CD4-positive, alpha-beta T cell (primary cell): ENCODE data around the gene ACAP1. TPM values are rescaled to one million over a fixed set of nuclear protein-coding genes. Genes with fewer than 3 reads are reported as not detected.
A peak's percentile ranks its signal among the peaks of the same experiment; 100 is the strongest.

ENCODE experiments used
- ATAC-seq: fragments of 200-7000 bp; cut with Tn5 transposase; one replicate; pipeline ENCODE4 v1.10.0; 2022; ENCODE audit warnings: mild to moderate bottlenecking; ENCODE audit not compliant: poor library complexity
- CTCF ChIA-PET: fragments of 350-600 bp; sonication (Branson Sonifier 250); formaldehyde crosslinking; loops from one replicate; lab custom pipeline; 2021; ENCODE audit warnings: antibody characterized with exemption, inconsistent platforms; lab: Charles Lee
- POLR2A ChIA-PET: fragments of 350-600 bp; sonication (Branson Sonifier 250); formaldehyde crosslinking; loops from one replicate; lab custom pipeline; 2021; ENCODE audit warnings: antibody characterized with exemption, inconsistent platforms; lab: Charles Lee
- DNase-seq, 14 experiments: peaks; one replicate each; pipeline ENCODE4 v3.0.0-alpha.2; 2013 to 2020; ENCODE audit warnings: mixed read lengths in 2 of 14
- H3K27ac ChIP-seq, 2 donors: one replicate each; pipeline versions ENCODE4 v1.5.1 to v1.7.0; 2013; ENCODE audit warnings: low read length in 2 of 2, low read depth in 1 of 2, mild to moderate bottlenecking in 1 of 2
- H3K27me3 ChIP-seq, 2 experiments: 1 replicate in 1 of 2; 2 replicates in 1 of 2; pipeline versions ENCODE4 v1.6.1 to v1.7.0; 2013; ENCODE audit warnings: low read length in 2 of 2, control low read depth in 1 of 2, mild to moderate bottlenecking in 1 of 2, moderate library complexity in 1 of 2; ENCODE audit not compliant: insufficient read depth in 2 of 2, control insufficient read depth in 1 of 2
- H3K36me3 ChIP-seq: one replicate; pipeline ENCODE4 v1.6.1; 2013; ENCODE audit warnings: low read length, control low read depth; ENCODE audit not compliant: insufficient read depth
- H3K4me1 ChIP-seq: one replicate; pipeline ENCODE4 v1.6.1; 2013; ENCODE audit warnings: low read length, control low read depth; ENCODE audit not compliant: insufficient read depth
- H3K4me3 ChIP-seq: one replicate; pipeline ENCODE4 v1.5.1; 2013; ENCODE audit warnings: mild to moderate bottlenecking, low read length, moderate library complexity
- H3K9me3 ChIP-seq, 2 experiments: 1 replicate in 1 of 2; 2 replicates in 1 of 2; pipeline versions ENCODE4 v1.6.1 to v1.7.0; 2013; ENCODE audit warnings: low read length in 2 of 2, mild to moderate bottlenecking in 2 of 2, control low read depth in 1 of 2, moderate library complexity in 1 of 2; ENCODE audit not compliant: control insufficient read depth in 1 of 2, insufficient read depth in 1 of 2
- H3K27ac Mint-ChIP-seq: one replicate; pipeline ENCODE4 v1.8.0; 2020; ENCODE audit warnings: mixed read lengths
- H3K27me3 Mint-ChIP-seq: one replicate; pipeline ENCODE4 v1.8.0; 2021; ENCODE audit warnings: mixed read lengths
- H3K36me3 Mint-ChIP-seq: one replicate; pipeline ENCODE4 v1.8.0; 2021; ENCODE audit warnings: low read depth, mixed read lengths
- H3K4me1 Mint-ChIP-seq: one replicate; pipeline ENCODE4 v1.8.0; 2021; ENCODE audit warnings: low read depth, mixed read lengths
- H3K4me3 Mint-ChIP-seq: one replicate; pipeline ENCODE4 v1.8.0; 2020; ENCODE audit warnings: mild to moderate bottlenecking, mixed read lengths
- H3K9me3 Mint-ChIP-seq: one replicate; pipeline ENCODE4 v1.8.0; 2020; ENCODE audit warnings: mixed read lengths
- CTCF ChIP-seq: fragments of 200-600 bp; IDR thresholded peaks from one replicate; pipeline ENCODE4 v1.8.0; 2022; ENCODE audit warnings: antibody characterized with exemption, mild to moderate bottlenecking
- intact Hi-C, 2 experiments: fragments of 100-400 bp; cut with DNase I in 1 of 2; cut with micrococcal nuclease in 1 of 2; formaldehyde crosslinking; loops; one replicate each; pipeline versions ENCODE4 v1.15.1 to v1.9.0; 2023 to 2025; cut with DNase I, micrococcal nuclease
- total RNA-seq, 174 experiments: library from RNA in 2 of 174; stranded (reverse) in 2 of 174; gene quantifications; one replicate each; pipeline ENCODE4 v1.2.3 and lab custom pipeline; 2021 to 2026

The ACAP1 gene
- total RNA-seq, 2 experiments from 2014 or later = 565 to 575 TPM

DNA sequence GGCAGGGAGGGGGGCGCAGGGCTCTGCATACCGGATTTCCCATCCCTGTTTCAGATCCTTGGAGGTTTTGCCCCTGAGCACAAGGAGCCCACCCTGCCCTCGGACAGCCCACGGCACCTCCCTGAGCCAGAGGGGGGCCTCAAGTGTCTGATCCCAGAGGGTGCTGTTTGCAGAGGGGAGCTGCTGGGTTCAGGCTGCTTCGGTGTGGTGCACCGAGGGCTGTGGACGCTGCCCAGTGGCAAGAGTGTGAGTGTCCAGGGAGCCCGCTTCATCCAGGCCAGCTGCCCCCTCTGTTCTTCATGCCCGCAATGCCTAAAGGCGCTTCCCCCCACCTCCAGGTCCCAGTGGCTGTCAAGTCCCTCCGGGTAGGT, 47.0 kb downstream of the ACAP1 start:
- Histone ChIP-seq H3K9me3 (peaks cover 0 to 4% of the 10 kb centered on the region in 2 experiments), H3K36me3 (peaks cover 11% of the 10 kb centered on the region), H3K4me3 (peak overlapping the region; percentile 64), H3K4me1 (peaks cover 28% of the 10 kb centered on the region), H3K27ac (peak overlapping the region; percentile 15 to 74), H3K27me3 (peaks cover 21 to 22% of the 10 kb centered on the region in 2 experiments)
- CTCF ChIA-PET = interaction anchor here (1.3 to 1.8 kb wide), 3 partner anchors 11 to 54 kb away, joined by 4 to 8 read pairs (median 8); partner anchors contain the start of gene PLSCR3
- intact Hi-C loops = loop anchor here in 1 of 2 experiments (10.0 kb wide), 1 partner anchor 51 kb away; the partner anchor contains the start of genes FGF11 and TMEM102
- peaks cover 10% of the 10 kb centered on the region for H3K4me1 Mint-ChIP-seq
- DNase-seq (no peak), ATAC-seq (no peak)
- H3K9me3 Mint-ChIP-seq = no peaks in the 10 kb centered on the region
- POLR2A ChIA-PET = interaction anchor here (0.6 to 3.9 kb wide), 19 partner anchors 10 to 773 kb away, joined by 3 to 37 read pairs (median 7); partner anchors contain the start of genes ACADVL, ACAP1, DLG4 and NEURL4
- peaks cover 27% of the 10 kb centered on the region for H3K36me3 Mint-ChIP-seq
- H3K4me3 Mint-ChIP-seq = peak overlapping the region; percentile 42
- TF ChIP-seq CTCF = no peak
- H3K27ac Mint-ChIP-seq = peak overlapping the region; percentile 91
- peaks cover 41% of the 10 kb centered on the region for H3K27me3 Mint-ChIP-seq

DNA sequence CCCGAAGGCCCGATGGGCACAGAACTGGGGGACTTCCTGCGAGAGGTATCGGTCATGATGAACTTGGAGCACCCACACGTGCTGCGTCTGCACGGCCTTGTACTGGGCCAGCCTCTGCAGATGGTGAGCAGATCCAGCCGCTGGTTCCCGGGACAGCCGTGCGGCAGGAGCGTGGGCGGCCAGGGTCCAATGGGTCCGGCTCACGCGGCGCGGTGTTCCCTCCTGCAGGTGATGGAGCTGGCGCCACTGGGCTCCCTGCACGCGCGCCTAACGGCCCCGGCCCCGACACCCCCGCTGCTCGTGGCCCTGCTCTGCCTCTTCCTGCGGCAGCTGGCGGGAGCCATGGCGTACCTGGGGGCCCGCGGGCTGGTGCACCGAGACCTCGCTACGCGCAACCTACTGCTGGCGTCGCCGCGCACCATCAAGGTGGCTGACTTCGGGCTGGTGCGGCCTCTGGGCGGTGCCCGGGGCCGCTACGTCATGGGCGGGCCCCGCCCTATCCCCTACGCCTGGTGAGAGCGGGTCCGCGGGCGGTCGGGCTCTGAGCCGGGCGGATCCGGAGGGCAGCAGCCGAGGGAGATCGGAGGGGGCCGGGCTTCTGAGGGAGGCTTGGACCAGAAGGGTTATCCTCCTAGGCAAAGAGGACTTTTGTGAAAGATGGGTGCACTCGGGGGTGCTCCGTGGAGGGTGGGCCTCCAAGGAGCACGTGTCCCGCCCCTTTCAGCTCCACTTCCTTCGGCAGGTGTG, 47.6 kb downstream of the ACAP1 start:
- ATAC-seq (peak; percentile 94), DNase-seq (peak; percentile 63 to 93 (median 77))
- peaks cover 41% of the 10 kb centered on the region for H3K27me3 Mint-ChIP-seq
- intact Hi-C loops = loop anchor here (1.0 to 10.0 kb wide), 2 partner anchors 10 to 51 kb away; partner anchors contain the start of genes FGF11 (in 1 of the 2), PLSCR3 (in 1 of the 2) and TMEM102 (in 1 of the 2)
- H3K9me3 ChIP-seq = peaks cover 0 to 3% of the 10 kb centered on the region in 2 experiments
- ChIA-PET CTCF (interaction anchor here (0.6 to 1.8 kb wide), 7 partner anchors 10 to 53 kb away, joined by 3 to 9 read pairs (median 6); partner anchors contain the start of genes PLSCR3 and TMEM256), POLR2A (interaction anchor here (0.5 to 3.9 kb wide), 28 partner anchors 10 to 773 kb away, joined by 3 to 37 read pairs (median 4); partner anchors contain the start of genes ACADVL, ACAP1, DLG4 and NEURL4)
- peak overlapping the region; percentile 87 for H3K4me3 Mint-ChIP-seq
- H3K4me1 Mint-ChIP-seq = peaks cover 10% of the 10 kb centered on the region
- H3K4me1 ChIP-seq = peaks cover 28% of the 10 kb centered on the region
- no peak for TF ChIP-seq CTCF
- H3K4me3 ChIP-seq = peak overlapping the region; percentile 64
- peak overlapping the region; percentile 91 for H3K27ac Mint-ChIP-seq
- H3K36me3 Mint-ChIP-seq = peaks cover 30% of the 10 kb centered on the region
- peaks cover 17% of the 10 kb centered on the region for H3K36me3 ChIP-seq
- H3K27me3 ChIP-seq = peaks cover 21 to 22% of the 10 kb centered on the region in 2 experiments
- peak overlapping the region; percentile 74 to 77 for H3K27ac ChIP-seq
- H3K9me3 Mint-ChIP-seq = no peaks in the 10 kb centered on the region

DNA sequence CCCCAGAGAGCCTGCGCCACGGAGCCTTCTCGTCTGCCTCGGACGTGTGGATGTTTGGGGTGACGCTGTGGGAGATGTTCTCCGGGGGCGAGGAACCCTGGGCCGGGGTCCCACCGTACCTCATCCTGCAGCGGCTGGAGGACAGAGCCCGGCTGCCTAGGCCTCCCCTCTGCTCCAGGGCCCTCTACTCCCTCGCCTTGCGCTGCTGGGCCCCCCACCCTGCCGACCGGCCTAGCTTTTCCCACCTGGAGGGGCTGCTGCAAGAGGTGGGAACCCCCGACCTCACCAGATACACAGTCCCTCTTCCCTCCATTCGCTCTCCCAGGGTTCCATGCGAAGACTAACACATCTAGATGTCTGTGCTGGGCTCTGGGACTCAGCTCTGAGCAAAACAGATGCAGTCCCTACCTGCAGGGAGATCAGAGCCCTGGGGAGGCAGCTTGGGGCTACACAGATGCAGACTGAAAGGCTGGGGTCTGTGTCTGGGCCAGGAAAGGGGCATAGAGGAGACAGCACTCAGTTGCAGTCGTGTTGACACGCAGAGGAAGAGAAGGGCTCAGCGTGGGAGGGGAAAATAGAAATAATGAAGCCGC, 48.3 kb downstream of the ACAP1 start:
- H3K4me3 ChIP-seq = peak overlapping the region; percentile 64
- H3K27me3 ChIP-seq = peaks cover 21 to 22% of the 10 kb centered on the region in 2 experiments
- Mint-ChIP-seq H3K36me3 (peaks cover 36% of the 10 kb centered on the region), H3K27ac (peak overlapping the region; percentile 91), H3K4me3 (peak overlapping the region; percentile 87), H3K27me3 (peaks cover 34% of the 10 kb centered on the region), H3K4me1 (peaks cover 10% of the 10 kb centered on the region), H3K9me3 (no peaks in the 10 kb centered on the region)
- H3K9me3 ChIP-seq = no peaks in the 10 kb centered on the region
- no peak for TF ChIP-seq CTCF
- H3K36me3 ChIP-seq = peaks cover 24% of the 10 kb centered on the region
- peak overlapping the region; percentile 74 to 77 for H3K27ac ChIP-seq
- ATAC-seq (no peak), DNase-seq (peak in 2 of 14 experiments; percentile 8 to 36)
- intact Hi-C loops = loop anchor here (1.0 to 10.0 kb wide), 2 partner anchors 10 to 50 kb away; partner anchors contain the start of genes FGF11 (in 1 of the 2), PLSCR3 (in 1 of the 2) and TMEM102 (in 1 of the 2)
- peaks cover 28% of the 10 kb centered on the region for H3K4me1 ChIP-seq
- ChIA-PET CTCF (interaction anchor here (1.0 to 1.8 kb wide), 6 partner anchors 9 to 52 kb away, joined by 4 to 9 read pairs (median 7); partner anchors contain the start of genes PLSCR3 and TMEM256), POLR2A (interaction anchor here (0.5 to 3.9 kb wide), 25 partner anchors 9 to 772 kb away, joined by 3 to 37 read pairs (median 4); partner anchors contain the start of genes ACAP1, NEURL4, NLGN2 and PLSCR3)
